CD4-positive, alpha-beta T cell treated with Interleukin-10 for 1 hour (primary cell): ENCODE measurements around the gene SMU1.

ENCODE experiments used
- DNase-seq: peaks from one replicate; pipeline ENCODE4 v3.0.0-alpha.2; 2020

SMU1 gene

GRCh38 chr9:33076046-33077004 is at the start of gene SMU1:
Gene SMU1 (minus strand): TSS chr9:33076674. CDS start chr9:33076608, 66 bp downstream.
- DNase-seq, result peak; percentile 98

GRCh38 chr9:33125461-33125860 is 49.0 kb upstream of the SMU1 start:
- no peak for DNase-seq

GRCh38 chr9:33124751-33125381 is 48.4 kb upstream of the SMU1 start:
- DNase-seq, result no peak

GRCh38 chr9:33124046-33124445 is 47.6 kb upstream of the SMU1 start:
- no peak for DNase-seq

GRCh38 chr9:33123407-33124031 is 47.0 kb upstream of the SMU1 start:
- DNase-seq, result no peak

- DNase-seq, result no peak
Observed at GRCh38 chr9:33120620-33121019, 44.1 kb upstream of the SMU1 start.

- no peak for DNase-seq
Observed at GRCh38 chr9:33117796-33118195, 41.3 kb upstream of the SMU1 start.

GRCh38 chr9:33117306-33117705 is 40.8 kb upstream of the SMU1 start:
- no peak for DNase-seq

- no peak for DNase-seq
Observed at GRCh38 chr9:33116860-33117259, 40.4 kb upstream of the SMU1 start.

GRCh38 chr9:33114746-33115145 is 38.3 kb upstream of the SMU1 start:
- DNase-seq, result no peak

- DNase-seq, result no peak
Observed at GRCh38 chr9:33113799-33114547, 37.5 kb upstream of the SMU1 start.

GRCh38 chr9:33112094-33112493 is 35.6 kb upstream of the SMU1 start:
- DNase-seq, result no peak

GRCh38 chr9:33111631-33112030 is 35.2 kb upstream of the SMU1 start:
- DNase-seq, result no peak

GRCh38 chr9:33110686-33111085 is 34.2 kb upstream of the SMU1 start:
- DNase-seq, result no peak

GRCh38 chr9:33109850-33110595 is 33.5 kb upstream of the SMU1 start:
- DNase-seq, result no peak

- DNase-seq, result no peak
Observed at GRCh38 chr9:33109097-33109496, 32.6 kb upstream of the SMU1 start.

GRCh38 chr9:33108472-33108871 is 32.0 kb upstream of the SMU1 start:
- DNase-seq, result no peak

GRCh38 chr9:33107762-33108161 is 31.3 kb upstream of the SMU1 start:
- no peak for DNase-seq

GRCh38 chr9:33106827-33107621 is 30.6 kb upstream of the SMU1 start:
- DNase-seq, result no peak

GRCh38 chr9:33106372-33106771 is 29.9 kb upstream of the SMU1 start:
- no peak for DNase-seq

- DNase-seq, result no peak
Observed at GRCh38 chr9:33105959-33106358, 29.5 kb upstream of the SMU1 start.
